Hindlimb muscle (tissue), 1 donor: ENCODE results near the gene DSC2. TPM values are rescaled to one million over a fixed set of nuclear protein-coding genes. Genes with fewer than 3 reads are reported as not detected.
"Not testable (repeated sequence)": the region's sequence is repeated elsewhere in the genome, so short reads cannot be mapped to it uniquely, and the experiment has no call there.

Experiments used
- DNase-seq: peaks from one replicate; pipeline ENCODE4 v3.0.0-alpha.2; 2013
- polyA plus RNA-seq: library from polyadenylated mRNA; unstranded; fragments of 120-200 nt; gene quantifications from one replicate; pipeline ENCODE4 v1.2.1, GENCODE V29; 2013; ENCODE audit not compliant: insufficient read length

The DSC2 gene
- polyA plus RNA-seq, 1 donor: 8.9 TPM

GRCh38 chr18:31042406-31043181, 59.6 kb downstream of the DSC2 start, which contains the start of gene DSC3:
Gene DSC3 (minus strand): TSS chr18:31042742. CDS start chr18:31042660, 82 bp downstream.
- peak; percentile 42 for DNase-seq

GRCh38 chr18:31042084-31042405, 60.2 kb downstream of the DSC2 start:
- DNase-seq: no peak

GRCh38 chr18:31041271-31042083, 60.7 kb downstream of the DSC2 start:
- DNase-seq: peak; percentile 36

GRCh38 chr18:31040686-31041270, 61.4 kb downstream of the DSC2 start:
- DNase-seq: no peak

GRCh38 chr18:31039426-31039825, 62.8 kb downstream of the DSC2 start:
- DNase-seq: no peak

GRCh38 chr18:31037686-31038085, 64.5 kb downstream of the DSC2 start:
- DNase-seq: not testable (repeated sequence)

GRCh38 chr18:31034541-31034940, 67.7 kb downstream of the DSC2 start:
- no peak for DNase-seq

- no peak for DNase-seq
These were observed 71.5 kb downstream of the DSC2 start for GRCh38 chr18:31030574-31031278.

- DNase-seq: no peak
These were observed 86.3 kb downstream of the DSC2 start for GRCh38 chr18:31015715-31016434.

- not testable (repeated sequence) for DNase-seq
These were observed 90.8 kb downstream of the DSC2 start for GRCh38 chr18:31011455-31011854.

GRCh38 chr18:31010601-31011000, 91.6 kb downstream of the DSC2 start:
- DNase-seq: no peak

Other genes starting within 250 kb of the DSC2 start
- gene DSC3, start 59.7 kb downstream of the DSC2 start, polyA plus RNA-seq: 1.8 TPM
- gene DSC1, start 60.4 kb upstream of the DSC2 start, polyA plus RNA-seq: 0.56 TPM
- 0.88 TPM for gene DSG1, start 215.7 kb upstream of the DSC2 start, polyA plus RNA-seq